AG20443 (cell line): Measurements from ENCODE around the gene SARDH.

ENCODE experiments used
- DNase-seq: peaks from one replicate; pipeline ENCODE4 v3.0.0; 2012; ENCODE audit warnings: low spot score, mixed read lengths

SARDH gene

GRCh38 chr9:133734590-133735414 is 3.4 kb downstream of the SARDH start:
- DNase-seq, result no peak

- no peak for DNase-seq
These were observed 4.2 kb downstream of the SARDH start for GRCh38 chr9:133733796-133734533.

GRCh38 chr9:133733421-133733795 is 4.7 kb downstream of the SARDH start:
- no peak for DNase-seq

GRCh38 chr9:133732639-133733408 is 5.3 kb downstream of the SARDH start:
- DNase-seq, result no peak

- DNase-seq, result peak; percentile 70
These were observed 6.1 kb downstream of the SARDH start for GRCh38 chr9:133731876-133732638.

GRCh38 chr9:133730994-133731715 is 7.0 kb downstream of the SARDH start:
- no peak for DNase-seq

GRCh38 chr9:133729617-133730281 is 8.4 kb downstream of the SARDH start:
- no peak for DNase-seq

GRCh38 chr9:133728856-133729616 is 9.1 kb downstream of the SARDH start:
- no peak for DNase-seq

GRCh38 chr9:133727876-133728441 is 10.2 kb downstream of the SARDH start:
- DNase-seq, result no peak

- no peak for DNase-seq
These were observed 10.8 kb downstream of the SARDH start for GRCh38 chr9:133727277-133727875.

GRCh38 chr9:133726401-133727276 is 11.5 kb downstream of the SARDH start:
- DNase-seq, result peak; percentile 73

GRCh38 chr9:133725886-133726285 is 12.3 kb downstream of the SARDH start:
- DNase-seq, result no peak

GRCh38 chr9:133718563-133719315 is 19.4 kb downstream of the SARDH start:
- no peak for DNase-seq

GRCh38 chr9:133717113-133718031 is 20.8 kb downstream of the SARDH start:
- DNase-seq, result no peak

- no peak for DNase-seq
These were observed 21.5 kb downstream of the SARDH start for GRCh38 chr9:133716564-133717112.
